GM21528 (cell line): Measurements from ENCODE around the gene UTP3.
"Not testable (repeated sequence)": the region's sequence is repeated elsewhere in the genome, so short reads cannot be mapped to it uniquely, and the experiment has no call there.

Experiments
- ATAC-seq: cut with Tn5 transposase; IDR thresholded peaks from one replicate; pipeline ENCODE4 v1.9.1; 2021; ENCODE audit warnings: mild to moderate bottlenecking, moderate library complexity; ENCODE audit not compliant: unreplicated experiment, low FRiP score

The UTP3 gene

DNA sequence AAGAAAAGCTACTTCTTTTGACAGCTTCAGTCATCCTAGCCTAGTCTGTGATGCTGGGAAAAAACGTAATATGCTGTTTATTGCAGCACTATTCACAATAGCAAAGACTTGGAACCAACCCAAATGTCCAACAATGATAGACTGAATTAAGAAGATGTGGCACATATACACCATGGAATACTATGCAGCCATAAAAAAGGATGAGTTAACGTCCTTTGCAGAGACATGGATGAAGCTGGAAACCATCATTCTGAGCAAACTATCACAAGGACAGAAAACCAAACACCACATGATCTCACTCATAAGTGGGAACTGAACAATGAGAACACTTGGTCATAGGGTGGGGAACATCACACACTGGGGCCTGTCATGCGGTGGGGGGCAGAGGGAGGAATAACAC is 6.2 kb upstream of the UTP3 start:
- ATAC-seq = not testable (repeated sequence)

DNA sequence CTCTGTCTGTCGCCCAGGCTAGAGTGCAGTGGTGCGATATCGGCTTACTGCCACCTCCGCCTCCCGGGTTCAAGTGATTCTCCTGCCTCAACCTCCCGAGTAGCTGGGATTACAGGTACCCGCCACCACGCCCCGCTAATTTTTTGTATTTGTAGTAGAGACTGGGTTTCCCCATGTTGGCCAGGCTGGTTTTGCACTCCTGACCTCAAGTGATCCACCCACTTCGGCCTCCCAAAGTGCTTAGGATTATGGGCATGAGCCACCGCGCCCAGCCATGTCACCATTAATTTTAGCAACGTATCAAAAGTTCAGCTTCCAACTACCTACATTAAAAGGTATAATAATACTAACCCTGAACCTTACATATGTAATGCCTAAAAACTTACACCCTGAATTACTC is 940 bp upstream of the UTP3 start:
- no peak for ATAC-seq

DNA sequence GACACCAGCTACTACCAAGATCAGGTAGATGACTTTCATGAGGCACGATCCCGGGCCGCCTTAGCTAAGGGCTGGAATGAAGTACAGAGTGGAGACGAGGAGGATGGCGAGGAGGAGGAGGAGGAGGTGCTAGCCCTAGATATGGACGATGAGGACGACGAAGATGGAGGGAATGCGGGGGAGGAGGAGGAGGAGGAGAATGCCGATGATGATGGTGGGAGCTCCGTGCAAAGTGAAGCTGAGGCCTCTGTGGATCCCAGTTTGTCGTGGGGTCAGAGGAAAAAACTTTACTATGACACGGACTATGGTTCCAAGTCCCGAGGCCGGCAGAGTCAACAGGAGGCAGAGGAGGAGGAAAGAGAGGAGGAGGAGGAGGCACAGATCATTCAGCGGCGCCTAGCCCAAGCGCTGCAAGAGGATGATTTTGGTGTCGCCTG is 481 bp downstream of the UTP3 start:
- ATAC-seq = no peak

- ATAC-seq = no peak
Measured at GRCh38 chr4:70691661-70692060, 3.3 kb downstream of the UTP3 start.

GRCh38 chr4:70694633-70695032 is 6.3 kb downstream of the UTP3 start:
- ATAC-seq = not testable (repeated sequence)

- ATAC-seq = not testable (repeated sequence)
Measured at GRCh38 chr4:70698435-70698834, 10.1 kb downstream of the UTP3 start.

- ATAC-seq = no peak
Measured at GRCh38 chr4:70700712-70701111, 12.4 kb downstream of the UTP3 start.

DNA sequence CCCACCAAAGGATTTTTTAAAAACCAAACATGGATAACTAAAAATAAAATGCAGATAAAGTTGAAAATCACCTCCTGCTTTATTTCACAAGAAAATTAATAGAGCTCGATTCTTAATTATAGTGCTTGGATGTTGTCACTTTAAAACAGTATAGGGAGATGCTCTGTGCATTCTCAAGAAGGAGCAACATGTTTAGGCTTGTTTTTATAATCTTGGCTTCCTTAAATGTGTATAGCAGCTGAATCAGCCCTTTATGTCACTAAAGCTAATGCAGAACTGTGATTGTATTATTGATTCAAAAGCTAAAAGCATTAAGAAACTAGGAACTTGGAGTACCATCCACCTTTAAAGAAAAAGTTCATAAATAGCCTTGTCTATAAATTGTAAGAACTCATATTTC is 12.9 kb downstream of the UTP3 start:
- no peak for ATAC-seq

DNA sequence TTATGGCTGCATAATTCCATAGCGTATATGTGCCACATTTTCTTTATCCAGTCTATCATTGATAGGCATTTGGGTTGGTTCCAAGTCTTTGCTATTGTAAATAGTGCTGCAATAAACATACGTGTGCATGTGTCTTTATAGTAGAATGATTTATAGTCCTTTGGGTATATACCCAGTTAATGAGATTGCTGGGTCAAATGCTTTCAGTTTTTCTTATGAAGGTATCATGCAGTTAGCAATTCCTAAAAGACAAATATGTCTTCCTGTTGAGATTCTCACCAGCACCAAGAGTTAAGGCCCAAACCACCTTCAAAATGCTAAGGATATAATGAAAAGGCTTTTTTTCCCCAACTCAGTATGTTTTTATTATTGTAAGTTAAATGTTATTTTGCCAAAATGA is 14.3 kb downstream of the UTP3 start:
- not testable (repeated sequence) for ATAC-seq

DNA sequence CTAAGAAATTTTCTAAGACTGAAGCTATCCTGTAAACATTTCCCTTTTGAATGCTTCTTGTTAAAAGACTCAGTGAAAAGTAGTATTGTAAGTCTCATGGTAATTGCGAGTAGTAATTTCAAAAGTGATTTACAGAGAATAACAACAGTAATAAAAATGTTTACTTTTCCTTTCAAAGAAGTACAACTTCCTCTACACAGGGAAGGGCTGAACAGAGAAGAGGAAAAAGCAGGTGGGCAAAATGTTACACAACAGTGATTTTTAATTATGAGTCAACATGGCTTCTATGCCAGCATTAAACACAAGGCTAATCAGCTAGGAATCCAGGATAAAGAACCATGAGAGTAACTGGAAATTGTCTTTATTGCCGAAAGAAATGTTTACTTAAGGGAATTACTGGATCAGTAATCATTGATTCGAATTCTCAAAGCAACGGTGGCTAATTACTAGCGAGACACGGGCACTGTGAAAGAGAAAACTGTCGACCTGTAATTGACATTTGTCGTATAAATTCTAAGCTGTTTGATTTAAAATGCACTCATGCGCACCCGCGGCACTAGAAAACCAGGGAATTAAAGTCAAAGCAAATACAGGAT is 15.4 kb downstream of the UTP3 start:
- ATAC-seq = no peak

- peak; percentile 69 for ATAC-seq
Measured at GRCh38 chr4:70704215-70704930, 16.0 kb downstream of the UTP3 start.

DNA sequence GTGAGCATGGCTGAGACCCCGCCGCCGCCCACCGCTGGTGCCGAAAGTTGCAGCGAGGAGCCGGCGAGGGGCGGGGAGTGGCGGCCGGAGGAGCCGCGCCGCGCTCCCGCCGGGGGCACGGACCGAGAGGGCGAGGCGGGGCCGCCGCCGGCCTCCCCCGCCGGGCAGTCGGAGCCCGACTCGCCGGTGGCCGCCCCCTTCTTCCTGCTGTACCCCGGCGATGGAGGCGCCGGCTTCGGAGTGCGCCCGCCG is 16.5 kb downstream of the UTP3 start:
- peak; percentile 44 for ATAC-seq

DNA sequence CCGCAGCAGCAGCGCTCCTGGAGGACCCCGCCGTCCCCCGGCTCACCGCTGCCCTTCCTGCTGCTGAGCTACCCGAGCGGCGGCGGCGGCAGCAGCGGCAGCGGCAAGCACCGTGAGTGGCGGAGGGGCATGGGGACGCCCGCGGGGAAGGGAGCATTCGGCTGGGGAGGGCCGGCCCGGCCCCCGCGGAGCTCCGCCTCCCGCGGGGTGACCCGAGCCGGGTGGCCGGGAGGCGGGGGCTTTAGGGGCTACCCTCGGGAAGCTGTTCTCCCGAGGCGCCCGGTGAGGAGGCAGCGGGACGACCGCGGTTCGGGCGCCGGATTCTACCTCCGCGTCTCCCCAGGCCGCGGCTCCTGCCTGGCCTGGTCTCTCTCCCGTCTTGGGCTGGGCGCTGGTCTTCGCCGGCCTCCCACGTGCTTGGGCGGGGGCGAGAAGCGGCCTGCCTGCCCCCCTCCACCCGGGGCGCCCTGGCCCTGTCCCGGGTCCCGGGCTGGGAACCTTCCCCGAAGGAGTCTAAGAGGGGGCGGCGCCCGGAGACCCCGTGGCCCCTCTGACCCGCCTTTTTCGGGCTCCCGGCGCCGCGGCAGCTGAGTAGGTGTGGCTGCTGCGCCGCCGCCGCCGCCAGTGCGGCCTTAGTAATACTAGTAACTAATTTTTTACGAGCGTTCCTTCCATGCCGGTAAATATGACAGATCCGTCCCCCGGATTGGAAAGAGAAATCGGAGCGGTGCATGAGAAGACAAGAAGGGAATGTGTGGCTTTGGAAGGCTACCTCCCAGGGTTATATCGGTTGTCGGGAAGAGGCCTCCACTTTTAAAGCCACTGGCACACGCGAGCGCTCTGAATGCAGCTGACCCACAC is 17.1 kb downstream of the UTP3 start:
- ATAC-seq = peak; percentile 60

DNA sequence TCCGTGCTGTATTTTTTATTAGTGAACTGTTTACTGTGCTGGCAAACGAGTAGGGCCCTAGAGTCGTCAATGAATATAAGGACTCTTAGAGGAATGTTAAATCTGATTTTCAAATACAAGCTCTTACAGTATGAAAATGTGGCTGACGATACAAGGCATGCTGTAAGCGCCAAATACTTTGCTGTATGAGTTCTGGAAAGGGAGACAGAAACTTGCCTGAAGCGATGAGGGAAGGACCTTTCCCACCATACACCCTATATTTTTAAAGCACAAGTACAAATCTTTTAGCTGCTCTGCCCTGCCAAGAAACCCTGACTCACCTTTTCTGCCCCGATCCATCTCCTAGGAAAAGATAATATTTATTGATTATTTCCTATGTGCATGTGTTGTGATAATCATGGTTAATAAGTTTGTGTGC is 17.7 kb downstream of the UTP3 start:
- ATAC-seq = no peak

DNA sequence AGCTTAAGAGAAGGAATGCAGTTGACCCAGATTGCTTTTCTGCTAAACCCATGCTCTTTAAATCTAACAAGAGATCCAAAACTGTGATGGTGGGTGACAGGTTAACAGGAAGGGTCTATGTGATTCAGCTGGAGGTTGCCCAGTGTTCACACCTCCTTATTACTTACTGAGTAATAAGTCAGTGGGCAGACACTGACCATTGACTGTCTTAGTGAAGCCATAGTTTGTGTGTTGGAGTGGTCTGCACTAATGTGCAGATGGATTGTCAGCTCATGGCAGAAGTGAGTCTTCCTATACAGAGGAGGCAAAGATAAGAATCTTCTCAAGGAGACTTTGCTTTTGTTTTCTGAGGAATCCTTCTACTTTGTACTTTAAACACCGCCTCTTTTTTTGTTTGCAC is 18.2 kb downstream of the UTP3 start:
- no peak for ATAC-seq

DNA sequence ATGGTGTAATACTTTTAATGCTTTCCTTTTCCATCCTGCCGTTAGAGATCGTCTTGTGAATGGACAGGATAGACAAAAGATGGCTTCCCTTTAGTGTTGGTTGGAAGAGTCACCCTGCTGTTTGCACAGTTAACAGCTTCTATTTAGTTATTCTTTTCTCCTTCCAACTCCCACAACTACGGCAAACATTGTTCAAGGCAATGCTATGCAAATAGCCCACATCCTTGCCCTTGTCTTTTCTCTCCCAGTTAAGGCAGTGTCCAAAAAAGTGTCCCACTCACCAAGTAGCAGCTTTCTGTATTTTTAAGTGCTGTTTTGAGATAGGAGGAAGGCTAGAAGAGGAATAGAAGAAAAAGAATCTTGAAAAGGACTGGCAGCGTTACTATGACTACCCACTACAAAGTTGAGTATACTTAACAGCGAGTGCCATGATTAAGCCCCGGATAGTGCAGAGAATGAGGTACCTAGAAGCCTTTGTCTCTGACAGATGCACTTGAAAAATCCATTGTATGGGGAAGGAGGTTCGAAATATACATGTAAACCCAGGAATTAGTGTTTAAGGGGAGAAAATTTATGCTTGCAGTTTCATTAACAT is 21.4 kb downstream of the UTP3 start:
- ATAC-seq = no peak

GRCh38 chr4:70711599-70711998 is 23.3 kb downstream of the UTP3 start:
- ATAC-seq = no peak

DNA sequence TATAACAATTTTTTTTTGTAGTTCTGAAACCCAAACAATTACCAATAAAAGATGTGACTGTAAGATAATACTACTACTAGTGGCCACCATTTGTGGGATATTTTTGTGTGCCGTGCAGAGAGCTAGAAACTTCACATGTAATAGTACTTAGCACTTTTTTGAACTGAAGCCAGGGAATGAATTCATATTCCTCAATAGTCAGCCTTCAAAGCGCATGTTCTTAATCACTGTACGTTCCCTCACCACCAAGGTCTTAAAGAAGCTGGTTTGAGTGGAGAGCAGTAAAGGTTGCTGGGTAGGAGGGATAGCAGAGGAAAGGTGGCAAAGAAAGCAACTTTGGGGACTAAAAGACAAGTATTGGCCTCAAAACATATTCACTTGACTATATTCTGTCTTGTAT is 23.8 kb downstream of the UTP3 start:
- no peak for ATAC-seq

DNA sequence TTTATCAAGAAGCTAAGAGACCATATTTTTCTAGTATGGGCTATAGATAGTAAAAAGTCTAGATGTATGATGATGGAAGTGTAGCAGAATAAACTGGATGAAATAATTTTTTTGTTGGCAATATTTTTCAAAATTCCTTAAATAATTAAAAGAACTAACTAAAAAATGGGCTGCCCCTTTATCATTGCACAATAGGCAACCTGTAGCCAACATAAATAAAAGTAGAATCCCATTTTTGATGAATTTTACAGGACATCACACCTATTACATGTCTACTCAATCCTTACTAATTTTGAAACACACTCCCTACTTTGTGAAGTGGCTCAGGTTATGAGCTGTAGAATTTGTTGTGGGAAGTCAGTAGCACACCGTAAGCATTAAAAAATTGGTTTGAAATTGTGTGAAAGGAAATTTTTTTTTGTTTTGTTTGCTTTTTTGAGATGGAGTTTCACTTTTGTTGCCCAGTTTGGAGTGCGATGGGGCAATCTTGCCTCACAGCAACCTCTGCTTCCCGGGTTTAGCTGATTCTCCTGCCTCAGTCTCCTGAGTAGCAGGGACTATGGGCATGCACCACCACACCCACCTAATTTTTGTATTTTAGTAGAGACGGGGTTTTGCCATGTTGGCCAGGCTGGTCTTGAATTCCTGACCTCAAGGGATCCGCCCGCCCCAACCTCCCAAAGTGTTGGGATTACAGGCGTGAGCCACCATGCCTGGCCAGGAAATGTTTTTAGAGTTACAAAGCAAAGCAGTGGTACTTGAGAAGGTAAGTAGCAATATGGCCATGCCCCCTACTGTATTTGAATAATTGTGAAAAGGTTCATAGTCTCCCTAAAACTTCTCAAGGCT is 24.5 kb downstream of the UTP3 start:
- no peak for ATAC-seq

DNA sequence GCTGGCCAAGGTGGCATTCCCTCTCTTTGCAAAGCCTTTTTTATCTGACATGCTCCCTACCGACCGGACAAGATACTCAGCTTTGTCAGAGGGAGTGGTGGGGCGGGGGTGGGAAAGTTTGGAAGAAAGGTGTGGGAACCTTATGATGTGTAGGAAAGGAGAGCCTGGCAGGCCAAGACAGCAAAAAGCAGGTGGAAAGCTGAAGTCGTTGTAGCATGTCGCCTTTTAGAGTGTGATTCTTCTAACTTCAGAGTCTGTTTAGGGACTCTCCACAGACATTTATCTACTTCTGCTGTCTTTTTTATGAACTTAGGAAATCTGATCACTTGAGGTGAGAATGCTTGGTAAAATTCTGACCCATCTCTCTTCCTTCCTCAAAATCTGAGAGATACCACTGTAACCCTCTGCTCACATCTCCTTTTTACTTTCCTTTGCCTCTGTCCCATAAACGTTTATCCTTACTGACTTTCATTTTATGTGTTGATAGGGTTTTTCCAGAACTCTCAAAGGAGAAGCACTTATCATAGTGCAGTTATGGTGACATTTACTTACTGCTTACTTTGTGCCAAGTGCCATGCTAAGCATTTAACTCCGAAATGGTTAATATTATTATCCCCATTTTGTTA is 25.2 kb downstream of the UTP3 start:
- ATAC-seq = peak; percentile 39
